ENCODE results near the gene PRR33. TPM values are rescaled to one million over a fixed set of nuclear protein-coding genes. Genes with fewer than 3 reads are reported as not detected.

PRR33 gene
- total RNA-seq, 2 donors from 2014 or later, result not detected

DNA sequence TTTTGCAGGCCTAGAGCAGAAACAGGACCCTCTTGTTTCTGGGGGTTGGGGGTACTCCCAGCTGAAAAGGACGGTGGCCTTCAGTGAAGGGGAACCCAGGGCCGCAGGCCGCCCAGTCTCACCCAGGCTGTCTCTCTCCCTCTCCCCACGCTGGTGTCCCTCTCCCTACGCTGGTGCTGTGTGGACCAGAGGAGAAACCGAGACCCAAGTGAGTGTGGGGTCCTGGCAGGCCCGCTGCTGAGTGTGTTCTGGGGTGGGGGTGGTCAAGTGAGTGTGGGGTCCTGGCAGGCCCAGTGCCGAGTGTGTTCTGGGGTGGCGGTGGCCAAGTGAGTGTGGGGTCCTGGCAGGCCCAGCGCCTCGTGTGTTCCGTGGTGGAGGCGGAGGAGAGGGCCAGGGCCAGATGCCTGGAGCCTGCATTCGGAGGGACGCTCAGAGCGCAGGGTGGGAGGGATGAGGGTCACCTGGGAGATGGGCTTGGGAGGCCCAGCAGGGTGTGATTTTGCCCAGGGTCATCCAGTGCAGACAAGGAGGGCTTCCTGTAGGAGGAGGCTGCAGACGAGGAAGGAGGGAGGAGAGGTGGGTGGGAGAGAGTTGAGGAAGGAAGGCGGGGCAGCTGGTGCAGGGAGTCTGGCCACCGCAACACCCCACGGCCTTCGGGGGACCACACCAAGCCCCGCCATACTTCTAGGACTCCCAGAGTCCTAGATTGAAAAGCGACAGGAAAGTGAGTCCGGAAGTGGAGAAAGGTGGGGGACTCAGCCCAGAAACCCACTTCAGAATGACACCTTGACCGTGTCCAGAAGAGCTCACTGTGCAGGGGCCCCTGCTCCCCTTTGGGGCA lies 38.1 kb upstream of the PRR33 start:
- DNase-seq (peak in 1 of 2 donors; percentile 16), ATAC-seq (no peak)
- intact Hi-C loops (cut with DNase I, micrococcal nuclease), result no loop called here

DNA sequence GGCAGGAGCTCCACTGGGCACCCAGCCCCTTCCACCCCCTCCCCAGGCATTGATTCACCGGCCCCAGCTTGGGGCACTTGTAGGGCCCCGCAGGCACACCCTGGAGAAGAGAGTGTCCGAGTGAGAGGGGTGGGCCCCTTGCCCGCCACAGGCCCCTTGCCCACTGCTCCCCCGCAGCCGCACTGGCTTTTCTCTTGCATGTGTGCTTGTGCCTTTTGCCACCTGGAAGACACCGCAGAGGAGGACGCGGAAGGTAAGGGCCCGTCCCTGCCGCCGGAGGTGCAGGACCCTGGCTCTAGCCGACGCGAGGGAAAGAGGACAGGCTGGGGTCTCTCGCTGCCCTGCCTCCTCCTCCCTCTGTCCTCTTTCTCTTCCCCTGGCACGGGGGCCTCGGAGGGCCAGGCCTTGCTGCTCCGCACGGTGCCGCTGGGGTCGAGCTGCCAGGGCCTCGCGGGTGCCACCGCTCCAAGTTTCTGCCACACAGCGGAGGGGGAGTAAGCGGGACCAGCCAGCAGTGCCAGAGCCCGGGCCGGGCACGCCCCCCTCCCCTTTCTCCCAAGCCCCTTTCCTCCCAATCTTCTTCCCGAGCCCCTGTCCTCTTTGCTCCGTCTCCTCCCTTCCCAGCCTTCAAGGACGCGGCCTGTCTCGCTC lies 37.3 kb upstream of the PRR33 start:
- ATAC-seq, result no peak
- peak in 1 of 2 donors; percentile 10 for DNase-seq
- intact Hi-C loops (cut with DNase I, micrococcal nuclease), result no loop called here

DNA sequence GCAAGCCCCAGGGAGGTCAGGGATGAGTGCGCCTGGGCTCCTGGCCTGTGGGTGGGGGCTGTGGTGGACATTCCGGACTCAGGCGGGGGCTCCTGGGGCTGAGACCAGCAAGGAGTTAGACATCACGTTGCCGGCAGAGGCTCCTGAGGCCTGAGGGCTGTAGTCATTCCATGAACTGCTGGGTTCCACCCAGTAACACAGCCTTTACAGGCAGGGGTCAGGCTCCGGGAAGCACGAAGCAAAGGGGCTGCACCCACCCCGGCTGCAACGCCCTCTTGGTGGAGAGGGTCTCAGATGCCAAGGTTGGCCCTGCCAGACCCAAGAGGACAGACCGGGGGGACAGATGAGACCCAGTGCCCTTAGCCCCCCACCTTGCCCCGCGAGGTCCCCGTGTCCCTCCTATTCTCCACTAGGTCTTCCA lies 36.8 kb upstream of the PRR33 start:
- intact Hi-C loops (cut with DNase I, micrococcal nuclease), result no loop called here
- DNase-seq (peak in 1 of 2 donors; percentile 20), ATAC-seq (no peak)

DNA sequence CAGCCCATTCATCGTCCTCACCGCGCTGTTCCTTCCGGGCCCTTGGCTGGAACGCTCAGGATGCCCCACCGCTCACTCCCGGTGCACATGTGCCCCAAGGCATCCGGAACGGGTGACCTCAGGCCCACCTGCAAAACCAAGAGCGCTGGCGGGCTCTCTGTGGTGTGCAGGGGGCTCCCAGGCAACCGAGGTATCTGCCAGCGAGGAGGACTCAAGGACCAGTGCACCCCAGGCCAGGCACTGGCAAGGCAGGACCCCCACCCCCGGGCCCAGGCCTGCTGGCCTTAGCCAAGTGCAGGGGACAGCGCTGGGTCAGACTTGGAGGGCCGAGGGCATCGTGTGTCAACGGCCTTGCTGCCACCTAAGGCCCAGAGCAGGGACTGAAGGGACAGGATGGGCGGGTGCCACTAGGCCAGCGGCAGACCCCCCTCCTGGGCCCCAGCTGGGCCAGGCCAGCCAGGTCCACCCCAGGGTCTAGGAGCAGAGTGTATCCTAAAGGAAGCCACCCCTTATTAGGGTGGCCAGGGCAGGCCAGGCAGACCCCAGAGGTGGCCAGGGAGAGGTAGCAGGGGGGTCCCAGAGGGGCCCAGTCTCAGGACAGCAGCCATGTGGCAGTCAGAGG lies 36.3 kb upstream of the PRR33 start:
- intact Hi-C loops (cut with DNase I, micrococcal nuclease), result no loop called here
- ATAC-seq, result no peak
- no peak for DNase-seq

DNA sequence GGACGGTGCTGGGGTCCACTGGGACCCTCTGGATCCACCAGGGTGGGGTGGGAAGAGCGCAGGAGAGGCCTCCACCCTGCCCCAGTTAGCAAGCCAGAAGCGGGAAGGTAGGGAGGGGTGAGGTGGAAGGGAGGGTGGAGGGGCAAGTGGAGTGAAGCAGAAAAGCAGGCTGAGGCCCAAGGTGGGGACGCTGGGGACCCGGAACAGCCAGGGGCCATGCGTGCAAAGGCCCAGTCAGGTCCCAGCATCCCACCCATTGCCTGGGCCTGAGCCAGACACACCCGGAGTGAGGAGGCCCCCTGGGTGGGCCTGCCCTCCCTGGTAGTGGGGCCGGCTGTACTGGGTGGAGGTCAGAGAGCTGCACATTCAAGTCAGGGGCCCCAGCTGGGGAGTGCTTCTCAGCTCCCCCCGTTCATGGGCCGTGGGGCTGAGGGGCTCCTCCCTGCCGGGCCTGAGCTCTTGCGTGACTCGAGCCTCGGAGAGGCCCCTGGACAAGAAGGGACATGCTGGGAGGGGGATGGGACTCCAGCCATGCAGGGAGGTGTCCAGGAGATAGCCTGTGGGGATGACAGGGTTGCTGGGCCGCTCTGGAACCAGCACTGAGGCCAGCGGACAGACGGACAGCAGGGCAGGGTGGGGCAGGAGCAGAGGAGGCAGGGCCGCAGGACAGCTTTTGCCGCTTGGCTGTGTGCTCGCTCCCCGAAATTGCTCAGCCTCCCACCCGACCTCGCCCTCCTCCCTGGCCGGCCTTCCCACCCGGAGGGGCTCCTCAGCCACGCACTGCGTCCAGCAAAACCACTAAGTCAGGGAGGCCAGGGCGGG lies 35.5 kb upstream of the PRR33 start:
- intact Hi-C loops (cut with DNase I, micrococcal nuclease), result no loop called here
- DNase-seq (no peak), ATAC-seq (no peak)

DNA sequence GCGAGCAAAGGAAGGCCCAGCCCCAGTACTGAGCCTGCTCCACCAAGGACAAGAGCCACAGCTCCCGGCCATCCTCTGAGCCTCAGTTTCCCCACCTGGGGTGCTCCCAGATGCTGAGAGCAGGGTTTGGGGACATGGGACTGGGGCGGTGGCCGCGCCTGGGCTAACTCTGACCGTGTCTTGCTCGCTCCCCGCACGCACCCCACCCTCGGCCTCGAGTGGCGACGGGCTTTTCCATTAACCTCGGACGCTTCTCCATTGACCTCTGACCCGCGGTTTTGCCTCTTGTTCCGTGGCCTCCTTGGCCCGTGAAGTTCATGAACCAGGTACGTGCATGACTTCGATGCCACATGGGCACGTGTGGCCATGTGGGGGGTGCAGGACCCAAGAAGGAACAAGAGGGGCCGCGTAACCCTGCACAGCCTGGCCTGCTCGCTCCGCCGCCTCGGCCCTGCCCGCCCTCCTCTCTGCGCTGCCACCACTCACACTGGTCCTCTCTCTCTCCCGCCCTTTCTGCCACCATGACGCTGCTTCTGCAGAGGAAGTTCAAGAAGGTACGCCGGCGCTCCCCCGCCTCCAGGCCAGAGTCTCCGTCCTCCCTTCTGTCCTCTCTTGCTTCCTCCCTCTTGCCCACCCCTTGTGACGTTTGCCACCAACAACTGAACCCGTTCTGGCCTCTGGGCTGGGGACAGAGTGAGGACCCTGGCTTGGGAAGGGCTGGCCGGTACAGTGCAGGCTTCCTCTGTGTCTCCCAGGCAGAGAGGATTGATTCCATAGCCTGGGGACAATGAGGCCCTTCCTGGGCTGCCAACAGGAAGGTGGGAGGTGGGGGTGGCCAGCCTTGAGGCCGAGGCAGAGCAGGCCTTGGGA lies 34.7 kb upstream of the PRR33 start:
- DNase-seq (no peak), ATAC-seq (no peak)
- intact Hi-C loops (cut with DNase I, micrococcal nuclease), result no loop called here

DNA sequence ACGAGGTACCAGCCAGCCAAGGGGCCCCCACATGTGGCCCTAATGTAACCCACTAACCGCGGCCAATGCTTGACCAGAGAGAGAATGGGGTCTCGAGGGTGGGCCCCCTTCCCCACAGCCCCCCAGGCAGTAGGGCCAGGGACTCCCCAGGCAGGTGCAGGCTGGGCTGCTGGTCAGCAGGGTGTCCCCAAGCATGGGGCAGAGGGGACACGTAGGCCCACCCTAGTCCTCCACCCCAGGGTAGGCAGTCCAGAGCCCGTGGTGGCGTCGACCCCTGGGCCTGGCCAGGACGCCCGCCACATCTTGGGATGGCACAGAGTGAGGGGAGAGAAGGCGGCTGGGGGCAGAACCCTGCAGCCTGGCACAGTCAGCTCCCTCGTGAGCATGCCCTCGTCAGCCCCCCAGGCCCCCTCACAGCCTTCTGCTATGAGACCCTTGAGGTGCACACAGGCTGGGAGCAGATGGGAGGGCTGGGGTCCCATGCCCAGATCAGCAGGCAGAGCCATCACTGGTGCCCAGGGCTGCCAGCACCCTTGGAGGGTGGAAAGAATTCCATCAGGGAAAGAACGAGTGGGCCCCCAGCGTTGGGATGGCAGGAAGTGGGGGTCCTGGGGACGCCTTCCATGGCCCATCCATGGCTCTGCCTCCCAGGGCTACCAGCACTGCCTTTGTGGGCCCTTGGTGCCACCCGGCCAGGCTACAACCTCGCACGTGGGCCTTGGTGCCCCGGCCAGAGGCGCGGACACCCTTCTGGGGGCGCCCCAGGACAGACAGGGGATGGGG lies 33.9 kb upstream of the PRR33 start:
- intact Hi-C loops (cut with DNase I, micrococcal nuclease), result no loop called here
- DNase-seq, result no peak
- ATAC-seq, result no peak

DNA sequence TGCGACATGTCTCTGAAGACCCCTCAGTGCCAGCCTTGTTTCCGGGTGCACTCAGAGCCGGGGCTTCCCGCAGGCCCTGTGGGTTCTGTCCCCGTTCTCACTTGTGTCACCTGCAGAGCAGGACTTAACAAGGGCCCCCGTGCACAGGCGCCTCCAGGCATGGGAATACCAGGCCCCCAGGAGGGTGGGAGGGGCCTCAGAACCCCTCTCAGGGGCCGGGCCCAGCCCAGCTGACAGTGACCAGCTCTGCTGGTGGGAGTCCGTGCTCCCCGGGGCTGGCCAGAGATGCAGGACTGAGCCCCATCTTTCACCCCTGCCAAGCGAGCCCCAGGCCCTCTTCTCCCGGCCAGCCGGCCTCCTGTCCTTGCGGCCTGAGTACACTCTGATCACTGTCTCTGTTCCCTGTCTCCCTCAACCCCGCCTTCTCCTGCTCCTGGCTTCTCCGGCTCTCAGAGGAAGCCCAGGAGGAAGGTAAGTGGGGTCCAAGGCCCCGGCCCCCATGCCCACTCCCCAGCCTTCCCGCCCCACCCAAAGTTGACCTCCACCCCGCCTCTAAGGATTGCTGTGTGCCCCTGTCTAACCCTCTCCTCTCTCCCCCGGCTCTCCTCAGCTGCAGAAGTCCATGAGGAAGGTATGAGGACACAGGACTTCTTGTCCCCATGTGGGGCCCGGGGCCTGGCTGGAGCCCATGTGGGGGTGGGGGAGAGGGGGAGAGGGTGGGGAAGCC lies 33.1 kb upstream of the PRR33 start:
- ATAC-seq (no peak), DNase-seq (no peak)
- intact Hi-C loops (cut with DNase I, micrococcal nuclease), result no loop called here

DNA sequence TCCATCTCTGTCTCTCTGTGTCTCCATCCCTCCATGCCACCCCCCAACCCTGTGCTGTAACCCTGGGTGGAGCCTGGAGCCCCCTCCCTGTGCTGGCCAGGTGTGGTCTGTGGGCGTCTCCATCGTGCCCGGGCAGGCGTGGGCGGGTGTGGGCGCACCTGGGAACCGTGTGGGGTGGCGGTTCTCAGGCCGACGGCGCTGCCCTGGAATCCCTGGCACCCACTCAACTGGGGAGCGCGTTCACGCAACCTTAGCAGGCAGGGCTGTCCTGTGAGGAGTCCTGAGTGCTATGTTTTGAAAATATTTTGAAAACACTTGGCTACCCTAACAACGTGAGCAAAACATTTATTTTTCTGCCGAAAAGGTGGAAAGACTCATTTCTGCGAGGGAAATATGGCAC lies 32.5 kb upstream of the PRR33 start:
- intact Hi-C loops (cut with DNase I, micrococcal nuclease), result no loop called here
- ATAC-seq, result no peak
- DNase-seq, result no peak

DNA sequence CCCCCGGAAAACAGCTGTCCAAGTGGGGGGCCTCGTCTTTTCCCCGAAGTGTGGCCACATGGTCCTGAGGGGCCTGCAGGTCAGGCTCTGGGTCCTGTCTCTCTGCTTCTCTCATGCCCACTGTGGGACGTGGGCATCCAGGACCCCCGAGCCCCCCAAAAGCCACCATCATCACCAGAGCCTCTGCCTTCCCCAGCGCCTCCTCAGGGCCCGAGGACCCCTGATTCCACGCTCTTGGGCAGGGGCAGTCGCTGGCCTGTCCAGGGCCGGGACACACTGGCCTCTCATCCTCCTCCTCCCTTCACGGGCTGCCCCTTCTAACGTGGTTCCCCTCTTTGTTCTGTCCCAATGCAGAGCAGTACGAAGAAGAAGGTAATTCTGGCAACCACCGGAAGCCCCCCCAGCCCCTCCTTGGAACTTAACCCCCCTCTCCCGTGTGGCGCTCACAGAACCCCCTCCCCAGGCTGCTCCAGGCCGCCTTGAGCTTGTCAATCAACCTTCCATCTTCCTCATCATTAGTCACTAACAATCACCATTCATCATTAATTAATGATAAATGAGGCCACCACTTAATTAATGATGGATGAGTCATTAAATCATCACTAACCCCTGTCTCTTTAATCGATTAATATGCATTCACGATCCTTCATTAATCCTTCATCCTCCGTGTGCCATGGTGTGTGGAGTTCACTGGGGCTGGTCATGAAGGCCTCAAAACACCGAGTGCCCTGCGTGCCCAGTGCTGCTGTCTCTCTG lies 31.7 kb upstream of the PRR33 start:
- no peak for ATAC-seq
- no peak for DNase-seq
- intact Hi-C loops (cut with DNase I, micrococcal nuclease), result no loop called here

DNA sequence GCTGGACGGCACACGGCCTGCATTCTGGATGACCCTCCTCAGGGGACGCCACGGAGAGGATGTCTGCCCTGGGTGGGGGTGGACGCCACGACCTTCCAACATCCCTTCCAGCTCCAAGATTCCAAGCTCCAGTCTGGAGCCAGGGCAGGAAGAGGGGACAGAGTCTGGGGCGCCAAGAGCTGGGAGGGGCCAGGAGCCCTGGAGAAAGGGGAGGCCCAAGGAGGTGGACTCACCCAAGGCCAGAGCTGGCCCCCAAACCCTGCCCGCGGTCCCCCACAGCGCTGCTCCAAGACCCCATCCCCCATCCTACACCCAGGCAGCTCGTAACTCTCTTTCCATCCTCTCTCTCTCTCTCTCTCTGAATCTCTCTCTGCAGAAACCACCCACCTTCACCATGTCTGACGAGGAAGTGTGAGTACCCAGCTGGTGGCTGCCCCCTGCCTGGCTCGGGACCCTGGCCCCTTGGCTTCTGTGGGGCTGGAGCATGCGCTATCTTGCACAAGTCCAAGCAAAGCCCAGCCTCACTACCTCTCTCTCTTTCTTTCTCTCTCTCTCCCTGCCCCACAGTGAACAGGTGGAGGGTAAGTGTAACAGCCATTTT lies 30.9 kb upstream of the PRR33 start:
- DNase-seq, result no peak
- ATAC-seq, result no peak
- intact Hi-C loops (cut with DNase I, micrococcal nuclease), result no loop called here

DNA sequence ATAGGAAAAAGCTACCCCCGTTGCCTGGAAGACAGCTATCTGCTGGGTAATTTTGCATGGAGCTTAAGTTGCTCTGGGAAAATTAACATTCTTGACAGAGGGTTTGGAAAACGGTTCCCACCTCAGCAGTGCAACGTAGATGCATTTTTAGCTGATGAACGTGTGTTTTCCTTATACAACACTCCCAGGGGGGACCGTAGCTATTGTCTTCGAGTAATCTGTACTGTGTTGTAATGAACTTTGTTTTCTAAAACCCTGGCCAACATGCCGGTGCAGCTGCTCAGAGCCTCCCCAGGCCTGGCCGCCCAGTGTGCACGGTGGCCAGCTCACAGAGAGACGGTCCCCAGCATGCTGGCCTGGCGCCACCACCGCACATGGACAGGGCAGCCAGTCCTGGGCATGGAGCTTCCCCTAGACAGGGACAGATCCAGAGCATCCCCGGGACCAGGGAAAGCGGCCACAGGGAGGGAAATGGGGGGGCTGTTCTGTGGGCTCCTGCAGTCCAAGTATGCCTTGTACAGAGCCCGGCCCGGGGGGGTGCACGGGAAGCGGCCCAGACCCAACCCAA lies 30.0 kb upstream of the PRR33 start:
- ATAC-seq (no peak), DNase-seq (no peak)
- intact Hi-C loops (cut with DNase I, micrococcal nuclease), result no loop called here

DNA sequence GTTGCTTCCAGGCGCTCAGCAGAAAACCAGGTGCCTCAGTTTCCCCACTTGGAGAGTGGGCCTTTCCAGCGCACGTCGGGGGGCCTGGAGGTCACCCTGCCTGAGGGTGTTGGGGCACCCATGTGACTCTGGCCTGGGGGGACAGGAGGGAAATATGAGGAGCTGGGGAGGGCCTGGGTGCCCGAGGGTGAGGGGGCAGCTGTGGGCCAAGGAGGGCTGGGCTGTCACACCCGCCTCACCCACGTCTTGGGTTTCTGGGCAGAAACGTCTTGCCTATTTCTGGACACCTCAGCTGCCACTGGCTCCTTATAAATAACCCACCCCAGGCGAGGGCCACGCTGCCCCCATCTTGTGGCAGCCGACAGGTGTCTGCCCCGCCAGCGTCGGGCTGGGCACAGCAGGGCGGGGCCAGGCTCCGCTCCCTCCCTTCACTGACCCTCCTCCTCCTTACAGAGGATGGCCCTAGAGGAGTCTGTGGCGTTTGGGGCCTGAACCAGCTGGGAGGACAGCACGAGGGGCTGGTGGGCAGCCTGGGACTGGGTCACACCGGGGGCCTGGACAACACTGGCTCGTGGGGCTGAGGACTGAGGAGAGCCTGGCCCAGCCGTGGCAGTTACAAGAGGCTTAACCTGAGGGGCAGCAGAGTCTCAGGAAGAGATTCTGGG lies 29.3 kb upstream of the PRR33 start:
- intact Hi-C loops (cut with DNase I, micrococcal nuclease), result no loop called here
- DNase-seq (no peak), ATAC-seq (peak; percentile 61)

DNA sequence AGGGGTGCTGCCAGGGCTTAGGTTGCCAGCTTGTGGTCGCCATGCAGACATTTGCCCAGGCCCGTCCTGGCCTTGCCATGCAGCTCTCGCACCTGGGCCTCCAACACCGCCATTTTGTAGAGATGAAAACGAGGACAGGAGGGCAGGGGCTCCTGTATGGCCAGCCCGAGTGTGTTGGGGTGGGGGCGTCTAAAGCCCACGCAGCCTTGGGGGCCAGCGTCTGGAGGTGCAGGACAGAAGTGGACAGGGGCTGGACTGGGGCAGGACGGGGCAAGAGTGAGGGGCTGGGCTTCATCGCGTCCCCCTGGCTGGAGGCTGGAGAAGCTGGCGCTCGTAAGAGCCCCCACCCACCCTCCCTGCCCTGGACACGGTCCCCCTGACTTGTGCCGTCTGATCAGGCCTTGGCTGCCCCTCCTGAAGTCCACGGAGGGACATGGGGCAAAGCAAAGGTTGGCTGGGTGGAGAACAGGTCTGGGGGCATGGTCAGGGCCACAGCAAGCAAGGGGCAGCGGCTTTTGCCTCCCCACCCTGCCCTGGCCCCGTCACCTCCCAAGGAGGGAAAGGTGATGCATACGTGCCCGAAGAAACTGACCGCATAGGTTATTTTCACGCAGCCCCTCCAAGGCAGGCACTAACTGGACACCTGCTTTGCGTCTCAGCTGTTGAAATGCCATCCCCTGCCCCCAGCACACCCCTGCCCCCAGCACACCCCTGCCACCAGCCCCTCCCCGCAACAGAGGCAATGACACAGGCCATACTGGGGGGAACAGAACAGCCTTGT lies 28.6 kb upstream of the PRR33 start:
- intact Hi-C loops (cut with DNase I, micrococcal nuclease), result no loop called here
- DNase-seq, result no peak

More for the DNA sequence above, 28.6 kb upstream of the PRR33 start:
- ATAC-seq, result no peak

All from left colon (tissue), 2 donors.